ENCODE measurements around the gene CPNE9. TPM values are rescaled to one million over a fixed set of nuclear protein-coding genes. Genes with fewer than 3 reads are reported as not detected.
"Not testable (repeated sequence)": the region's sequence is repeated elsewhere in the genome, so short reads cannot be mapped to it uniquely, and the experiment has no call there.

Gene CPNE9
- total RNA-seq, 1 experiment from 2014 or later = not detected

- no peaks in the 10 kb centered on the region for H3K36me3 ChIP-seq
- no peaks in the 10 kb centered on the region for H3K27me3 ChIP-seq (replicated peaks)
- no peaks in the 10 kb centered on the region for H3K9me3 ChIP-seq (replicated peaks)
- peaks cover 10% of the 10 kb centered on the region for H3K4me1 ChIP-seq (replicated peaks)
- H3K27ac ChIP-seq = no peak overlapping the region
- H3K4me3 ChIP-seq = peak overlapping the region; percentile 39
- DNase-seq (ENCODE audit: low read depth in 1 of 2, low spot score in 2 of 2) = no peak
These were observed 66.7 kb downstream of the CPNE9 start for GRCh38 chr3:9770276-9770812.

GRCh38 chr3:9771007-9771406, 67.4 kb downstream of the CPNE9 start:
- DNase-seq (ENCODE audit: low read depth in 1 of 2, low spot score in 2 of 2); H3K9me3 ChIP-seq (replicated peaks); H3K36me3 ChIP-seq; H3K27me3 ChIP-seq (replicated peaks); H3K27ac ChIP-seq; H3K4me1 ChIP-seq (replicated peaks); H3K4me3 ChIP-seq: not testable (repeated sequence)

DNA sequence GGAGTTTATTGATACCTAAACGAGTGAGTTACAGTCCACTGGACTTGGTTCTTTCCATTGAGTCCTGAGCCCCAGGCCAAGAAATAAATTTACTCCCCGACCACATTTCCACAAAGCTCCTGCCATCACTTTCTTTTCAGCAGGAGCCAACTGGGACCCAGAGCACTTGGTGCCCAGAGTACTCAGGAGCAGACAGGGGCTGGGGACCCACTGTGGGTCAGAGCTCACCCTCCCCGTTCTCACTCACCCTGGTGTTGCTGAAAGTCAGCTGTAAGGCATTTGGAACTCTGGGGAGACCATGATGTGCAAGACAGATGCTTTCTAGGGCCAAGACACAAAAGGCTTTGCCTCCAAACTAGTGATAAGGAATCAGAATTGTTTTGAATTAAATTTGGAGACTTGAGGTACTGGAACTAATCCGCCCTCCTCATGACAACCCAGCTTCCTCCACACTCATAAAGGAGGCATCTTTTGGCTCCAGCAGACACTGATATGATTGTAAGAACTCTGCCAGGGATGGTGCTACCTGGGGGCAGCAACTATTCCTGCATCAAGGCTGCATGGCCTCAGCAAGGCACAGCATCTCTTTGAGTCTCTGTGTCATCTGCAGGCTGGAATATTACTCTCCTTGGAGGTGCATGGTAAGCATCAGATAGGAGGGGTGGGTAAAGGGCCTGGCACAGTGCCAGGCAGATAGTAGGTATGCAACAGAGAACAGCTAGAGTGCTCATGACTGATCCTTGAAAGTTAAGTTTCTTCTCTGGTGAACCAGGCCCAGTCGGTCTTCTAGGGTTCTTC, 73.5 kb downstream of the CPNE9 start:
- Histone ChIP-seq H3K4me3 (no peak overlapping the region), H3K36me3 (peaks cover 21% of the 10 kb centered on the region), H3K27me3 (replicated peaks) (no peaks in the 10 kb centered on the region), H3K4me1 (replicated peaks) (peaks cover 16% of the 10 kb centered on the region), H3K27ac (no peak overlapping the region), H3K9me3 (replicated peaks) (no peaks in the 10 kb centered on the region)
- DNase-seq (ENCODE audit: low read depth in 1 of 2, low spot score in 2 of 2) = no peak

DNA sequence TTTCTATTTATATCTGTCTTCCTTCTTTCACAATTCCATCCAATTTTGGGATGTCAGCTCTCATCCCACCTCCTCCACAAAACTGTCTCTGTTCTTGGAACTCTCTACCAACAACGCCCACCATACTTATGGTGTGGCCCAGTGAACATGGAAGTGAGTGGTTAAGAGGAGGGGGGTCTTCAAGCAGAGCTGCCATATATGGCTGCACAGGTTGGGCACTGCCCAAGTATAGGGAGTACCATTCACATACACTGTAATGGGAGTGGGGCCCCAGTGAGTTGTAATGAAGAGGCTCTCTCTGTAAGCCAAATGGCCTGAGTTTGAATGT, 74.0 kb downstream of the CPNE9 start:
- DNase-seq (ENCODE audit: low read depth in 1 of 2, low spot score in 2 of 2) = no peak
- H3K27me3 ChIP-seq (replicated peaks) = no peaks in the 10 kb centered on the region
- H3K4me1 ChIP-seq (replicated peaks) = peaks cover 16% of the 10 kb centered on the region
- no peaks in the 10 kb centered on the region for H3K9me3 ChIP-seq (replicated peaks)
- H3K27ac ChIP-seq = no peak overlapping the region
- H3K36me3 ChIP-seq = peaks cover 25% of the 10 kb centered on the region
- H3K4me3 ChIP-seq = no peak overlapping the region

GRCh38 chr3:9778143-9779074, 74.8 kb downstream of the CPNE9 start:
- H3K4me1 ChIP-seq (replicated peaks) = peaks cover 16% of the 10 kb centered on the region
- no peak overlapping the region for H3K27ac ChIP-seq
- H3K36me3 ChIP-seq = peaks cover 32% of the 10 kb centered on the region
- H3K9me3 ChIP-seq (replicated peaks) = no peaks in the 10 kb centered on the region
- no peak for DNase-seq (ENCODE audit: low read depth in 1 of 2, low spot score in 2 of 2)
- no peak overlapping the region for H3K4me3 ChIP-seq
- H3K27me3 ChIP-seq (replicated peaks) = no peaks in the 10 kb centered on the region

GRCh38 chr3:9779075-9779593, 75.5 kb downstream of the CPNE9 start:
- DNase-seq (ENCODE audit: low read depth in 1 of 2, low spot score in 2 of 2) = no peak
- no peak overlapping the region for H3K27ac ChIP-seq

More at GRCh38 chr3:9779075-9779593, 75.5 kb downstream of the CPNE9 start:
- peaks cover 16% of the 10 kb centered on the region for H3K4me1 ChIP-seq (replicated peaks)
- no peaks in the 10 kb centered on the region for H3K27me3 ChIP-seq (replicated peaks)
- no peaks in the 10 kb centered on the region for H3K9me3 ChIP-seq (replicated peaks)
- H3K36me3 ChIP-seq = peaks cover 37% of the 10 kb centered on the region
- no peak overlapping the region for H3K4me3 ChIP-seq

Other genes with a start within 250 kb of the CPNE9 start
- gene LHFPL4, start 150.0 kb upstream of the CPNE9 start, total RNA-seq (2014; rRNA removed; shearing (Covaris generic)) = 0.08 TPM in 1 of 2 replicates, not detected in the other
- 23.3 and 27.6 TPM in 2 replicates for gene MTMR14, start 54.3 kb upstream of the CPNE9 start, total RNA-seq (2014; rRNA removed; shearing (Covaris generic))
- gene BRPF1, start 27.9 kb downstream of the CPNE9 start, total RNA-seq (2014; rRNA removed; shearing (Covaris generic)) = 12.2 and 18.5 TPM in 2 replicates
- gene OGG1, start 46.1 kb downstream of the CPNE9 start, total RNA-seq (2014; rRNA removed; shearing (Covaris generic)) = 18.8 and 24.4 TPM in 2 replicates
- 10.0 and 11.8 TPM in 2 replicates for gene CAMK1, start 66.1 kb downstream of the CPNE9 start, total RNA-seq (2014; rRNA removed; shearing (Covaris generic))
- 102 and 111 TPM in 2 replicates for gene TADA3, start 88.6 kb downstream of the CPNE9 start, total RNA-seq (2014; rRNA removed; shearing (Covaris generic))
- 185 and 270 TPM in 2 replicates for gene ARPC4, start 89.2 kb downstream of the CPNE9 start, total RNA-seq (2014; rRNA removed; shearing (Covaris generic))
- gene TTLL3, start 106.4 kb downstream of the CPNE9 start, total RNA-seq (2014; rRNA removed; shearing (Covaris generic)) = 2.3 and 5.8 TPM in 2 replicates
- 30.5 and 49.5 TPM in 2 replicates for gene RPUSD3, start 140.2 kb downstream of the CPNE9 start, total RNA-seq (2014; rRNA removed; shearing (Covaris generic))
- gene CIDEC, start 176.4 kb downstream of the CPNE9 start, total RNA-seq (2014; rRNA removed; shearing (Covaris generic)) = not detected in 2 replicates
- gene JAGN1, start 186.8 kb downstream of the CPNE9 start, total RNA-seq (2014; rRNA removed; shearing (Covaris generic)) = 17.2 and 21.2 TPM in 2 replicates
- 0.37 and 0.56 TPM in 2 replicates for gene IL17RE, start 199.0 kb downstream of the CPNE9 start, total RNA-seq (2014; rRNA removed; shearing (Covaris generic))
- 12.6 and 19.5 TPM in 2 replicates for gene IL17RC, start 213.3 kb downstream of the CPNE9 start, total RNA-seq (2014; rRNA removed; shearing (Covaris generic))
- gene CRELD1, start 230.0 kb downstream of the CPNE9 start, total RNA-seq (2014; rRNA removed; shearing (Covaris generic)) = 11.7 and 13.0 TPM in 2 replicates
- 0.25 and 0.58 TPM in 2 replicates for gene PRRT3, start 248.6 kb downstream of the CPNE9 start, total RNA-seq (2014; rRNA removed; shearing (Covaris generic))

All from SJSA1 (cell line).